HL-60 (cell line): Measurements from ENCODE around the gene SBK2.
A peak's percentile ranks its signal among the peaks of the same experiment; 100 is the strongest.

Experiments used
- CTCF ChIP-seq: IDR thresholded peaks from one replicate; pipeline ENCODE4 v1.5.1; 2011; ENCODE audit warnings: low read length, control low read depth, inconsistent platforms; ENCODE audit not compliant: insufficient read depth
- GABPA ChIP-seq: IDR thresholded peaks from 2 replicates; pipeline ENCODE4 v1.6.1; 2012; ENCODE audit warnings: low read depth
- POLR2AphosphoS5 ChIP-seq: IDR thresholded peaks from 2 replicates; pipeline ENCODE4 v1.6.1; 2012; ENCODE audit warnings: low read depth
- REST ChIP-seq: IDR thresholded peaks from 2 replicates; pipeline ENCODE4 v1.6.1; 2012; ENCODE audit warnings: low read depth; ENCODE audit not compliant: insufficient replicate concordance

- peak; percentile 65 for TF ChIP-seq REST
- no peak for TF ChIP-seq CTCF
- TF ChIP-seq POLR2AphosphoS5 = no peak
- TF ChIP-seq GABPA = no peak
These were observed 53.0 kb downstream of the SBK2 start for GRCh38 chr19:55483706-55484592.
